Transverse colon (tissue), 4 donors: Measurements from ENCODE around the gene CPNE1. TPM values are rescaled to one million over a fixed set of nuclear protein-coding genes. Genes with fewer than 3 reads are reported as not detected.
A peak's percentile ranks its signal among the peaks of the same experiment; 100 is the strongest.

Experiments
- DNase-seq: peaks from one replicate; pipeline ENCODE4 v3.0.0-alpha.2; 2019
- H3K27ac ChIP-seq, 4 donors: fragments of 200-600 bp; sonication (generic); 2 replicates each; pipeline ENCODE4 v1.5.1; 2016 to 2018; ENCODE audit warnings: inconsistent platforms in 4 of 4
- H3K27me3 ChIP-seq: fragments of 200-600 bp; sonication (generic); 2 replicates; pipeline ENCODE4 v1.5.1; 2017; ENCODE audit warnings: inconsistent platforms
- H3K36me3 ChIP-seq, 4 donors: fragments of 200-600 bp; sonication (generic); 2 replicates each; pipeline ENCODE4 v1.5.1; 2017 to 2019; ENCODE audit warnings: inconsistent platforms in 4 of 4
- H3K4me1 ChIP-seq, 4 donors: fragments of 200-600 bp; sonication (generic); 2 replicates each; pipeline ENCODE4 v1.5.1; 2017 to 2020; ENCODE audit warnings: inconsistent platforms in 4 of 4
- H3K4me3 ChIP-seq, 4 donors: fragments of 200-600 bp; sonication (generic); 1 replicate in 1 of 4; 2 replicates in 3 of 4; pipeline versions ENCODE4 v1.5.1 to v1.6.1; 2017 to 2019; ENCODE audit warnings: inconsistent platforms in 4 of 4
- H3K9me3 ChIP-seq, 2 donors: fragments of 200-600 bp; sonication (generic); 2 replicates each; pipeline ENCODE4 v1.5.1; 2017 to 2019; ENCODE audit warnings: inconsistent platforms in 2 of 2
- CTCF ChIP-seq, 5 experiments: fragments of 200-600 bp in 3 of 5; fragments of 450-650 bp in 2 of 5; sonication (generic) in 3 of 5; IDR thresholded peaks; 1 replicate in 2 of 5; 2 replicates in 3 of 5; pipeline ENCODE4 v1.5.1; 2016 to 2017; ENCODE audit warnings: antibody characterized with exemption in 5 of 5, inconsistent platforms in 3 of 5, mild to moderate bottlenecking in 2 of 5, moderate library complexity in 1 of 5
- EP300 ChIP-seq: sonication (generic); formaldehyde crosslinking; IDR thresholded peaks from one replicate; pipeline ENCODE4 v1.6.1; 2017; ENCODE audit warnings: antibody characterized with exemption, low read depth
- POLR2A ChIP-seq: fragments of 450-650 bp; IDR thresholded peaks from one replicate; pipeline ENCODE4 v1.6.1; 2016; ENCODE audit warnings: antibody characterized with exemption, mild to moderate bottlenecking, moderate library complexity
- POLR2AphosphoS5 ChIP-seq, 3 donors: sonication (generic); formaldehyde crosslinking; IDR thresholded peaks; one replicate each; pipeline ENCODE4 v1.6.1; 2016; ENCODE audit warnings: antibody characterized with exemption in 3 of 3
- WGBS, 2 donors: methylation state at CpG; one replicate each; pipeline ENCODE4 v1.1.5; 2018; ENCODE audit warnings: low coverage in 1 of 2; 5-methylcytosine and 5-hydroxymethylcytosine counted together
- in situ Hi-C, 4 donors: fragments of 200-750 bp; cut with MboI; loops; one replicate each; pipeline versions ENCODE4 v1.15.0 to v1.15.1; 2017; ENCODE audit warnings: low sequenced_read_pairs in 3 of 4, low pct_ligation_motif_present in 1 of 4, low pct_unique_long_range_greater_than_20kb in 1 of 4
- intact Hi-C: fragments of 100-400 bp; cut with DNase I; formaldehyde crosslinking; loops from one replicate; pipeline ENCODE4 v1.15.1; 2023; ENCODE audit warnings: low total_unique reads
- total RNA-seq, 4 donors: library from RNA; depleted of rRNA; stranded (reverse); fragments of >200 nt; gene quantifications; one replicate each; pipeline ENCODE4 v1.1.0, GENCODE V29; 2016

CPNE1 gene
- total RNA-seq, 4 donors from 2014 or later = 67.7 to 225 (median 132) TPM

- H3K4me3 ChIP-seq = no peak overlapping the region
- no peaks in the 10 kb centered on the region for H3K9me3 ChIP-seq
- H3K36me3 ChIP-seq = no peaks in the 10 kb centered on the region
- in situ Hi-C loops (no loop called here), intact Hi-C loops (no loop called here)
- H3K4me1 ChIP-seq = peaks cover 0 to 15% (median 8%) of the 10 kb centered on the region in 4 donors
- 88 to 93% methylated on average over 3 to 9 of the region's 9 CpGs for WGBS, 2 donors
- no peaks in the 10 kb centered on the region for H3K27me3 ChIP-seq
- H3K27ac ChIP-seq = peak overlapping the region in 1 of 4 donors; percentile 65
- DNase-seq = no peak
- TF ChIP-seq CTCF (IDR thresholded peaks at IDR 0.05) (no peak), POLR2A (no peak)
Observed at GRCh38 chr20:35610833-35611427, 53.8 kb downstream of the CPNE1 start.

GRCh38 chr20:35607003-35607735 is 57.5 kb downstream of the CPNE1 start:
- WGBS, 2 donors = 71 to 83% methylated on average over 1 to 14 of the region's 14 CpGs
- in situ Hi-C loops = no loop called here
- H3K4me1 ChIP-seq = no peaks in the 10 kb centered on the region
- H3K36me3 ChIP-seq = no peaks in the 10 kb centered on the region
- peak overlapping the region in 2 of 4 donors; percentile 47 to 55 for H3K27ac ChIP-seq
- no peak overlapping the region for H3K4me3 ChIP-seq
- H3K9me3 ChIP-seq = no peaks in the 10 kb centered on the region
- intact Hi-C loops = loop anchor here (10.0 kb wide), 1 partner anchor 88 kb away; the partner anchor contains the start of genes NFS1 and ROMO1
- H3K27me3 ChIP-seq = no peaks in the 10 kb centered on the region
- peak; percentile 56 for DNase-seq
- peak in 1 of 3 donors; percentile 21 for TF ChIP-seq POLR2AphosphoS5 (IDR thresholded peaks at IDR 0.05)
- TF ChIP-seq POLR2A = no peak
- no peak for TF ChIP-seq CTCF (IDR thresholded peaks at IDR 0.05)
- no peak for TF ChIP-seq EP300

- intact Hi-C loops = loop anchor here (10.0 kb wide), 1 partner anchor 89 kb away; the partner anchor contains the start of genes NFS1 and ROMO1
- H3K4me3 ChIP-seq = no peak overlapping the region
- TF ChIP-seq EP300 (no peak), POLR2AphosphoS5 (IDR thresholded peaks at IDR 0.05) (no peak), CTCF (IDR thresholded peaks at IDR 0.05) (no peak), POLR2A (no peak)
- H3K27me3 ChIP-seq = peaks cover 4% of the 10 kb centered on the region
- DNase-seq = no peak
- peak overlapping the region in 2 of 4 donors; percentile 47 to 55 for H3K27ac ChIP-seq
- 89% methylated on average over 4 of the region's 4 CpGs; no CpG with 5 or more reads in 1 of the 2 donors for WGBS, 2 donors
- in situ Hi-C loops = no loop called here
- peaks cover 2 to 10% (median 10%) of the 10 kb centered on the region in 4 donors for H3K4me1 ChIP-seq
- H3K36me3 ChIP-seq = no peaks in the 10 kb centered on the region
- H3K9me3 ChIP-seq = no peaks in the 10 kb centered on the region
Observed at GRCh38 chr20:35606127-35606526, 58.6 kb downstream of the CPNE1 start.

GRCh38 chr20:35604449-35604747 is 60.3 kb downstream of the CPNE1 start:
- DNase-seq = peak; percentile 65
- intact Hi-C loops = loop anchor here (10.0 kb wide), 1 partner anchor 90 kb away; the partner anchor contains the start of genes NFS1 and ROMO1

More at GRCh38 chr20:35604449-35604747, 60.3 kb downstream of the CPNE1 start:
- H3K27ac ChIP-seq = peak overlapping the region in 2 of 4 donors; percentile 2 to 40
- no peak overlapping the region for H3K4me3 ChIP-seq
- 48% methylated on average over 4 of the region's 4 CpGs; no CpG with 5 or more reads in 1 of the 2 donors for WGBS, 2 donors
- H3K9me3 ChIP-seq = no peaks in the 10 kb centered on the region
- TF ChIP-seq CTCF (IDR thresholded peaks at IDR 0.05) = peak; percentile 14 to 40 (median 33)
- TF ChIP-seq POLR2A = no peak
- in situ Hi-C loops = no loop called here
- no peaks in the 10 kb centered on the region for H3K36me3 ChIP-seq
- H3K27me3 ChIP-seq = peaks cover 19% of the 10 kb centered on the region
- H3K4me1 ChIP-seq = peaks cover 7 to 18% (median 15%) of the 10 kb centered on the region in 4 donors
